Measurements from ENCODE around the gene GFAP.

The GFAP gene

GRCh38 chr17:44930667-44931066 is 15.4 kb upstream of the GFAP start:
- DNase-seq = no peak

- DNase-seq = no peak
Measured at GRCh38 chr17:44928950-44929720, 13.8 kb upstream of the GFAP start.

GRCh38 chr17:44928136-44928535 is 12.8 kb upstream of the GFAP start:
- no peak for DNase-seq

GRCh38 chr17:44927696-44928095 is 12.4 kb upstream of the GFAP start:
- no peak for DNase-seq

GRCh38 chr17:44926821-44927525 is 11.7 kb upstream of the GFAP start:
- no peak for DNase-seq

GRCh38 chr17:44925731-44926697 is 10.7 kb upstream of the GFAP start:
- DNase-seq = no peak

- no peak for DNase-seq
Measured at GRCh38 chr17:44924107-44924544, 8.8 kb upstream of the GFAP start.

- DNase-seq = no peak
Measured at GRCh38 chr17:44922746-44923470, 7.6 kb upstream of the GFAP start.

- no peak for DNase-seq
Measured at GRCh38 chr17:44922136-44922535, 6.8 kb upstream of the GFAP start.

- DNase-seq = no peak
Measured at GRCh38 chr17:44921122-44921882, 6.0 kb upstream of the GFAP start.

GRCh38 chr17:44920565-44920940 is 5.3 kb upstream of the GFAP start:
- no peak for DNase-seq

- DNase-seq = no peak
Measured at GRCh38 chr17:44919885-44920564, 4.7 kb upstream of the GFAP start.

- DNase-seq = no peak
Measured at GRCh38 chr17:44919411-44919810, 4.1 kb upstream of the GFAP start.

- no peak for DNase-seq
Measured at GRCh38 chr17:44918006-44918405, 2.7 kb upstream of the GFAP start.

GRCh38 chr17:44917456-44917855 is 2.2 kb upstream of the GFAP start:
- DNase-seq = no peak

GRCh38 chr17:44916781-44917241 is 1.5 kb upstream of the GFAP start:
- no peak for DNase-seq

- DNase-seq = no peak
Measured at GRCh38 chr17:44915862-44916780, 821 bp upstream of the GFAP start.

- no peak for DNase-seq
Measured at GRCh38 chr17:44914698-44915271, 515 bp downstream of the GFAP start.

- no peak for DNase-seq
Measured at GRCh38 chr17:44914148-44914547, 1.2 kb downstream of the GFAP start.

GRCh38 chr17:44913676-44914075 is 1.6 kb downstream of the GFAP start:
- no peak for DNase-seq
